ENCODE data around the gene RECK. TPM values are rescaled to one million over a fixed set of nuclear protein-coding genes. Genes with fewer than 3 reads are reported as not detected.

Gene RECK
- total RNA-seq, 1 donor from 2014 or later = 11.7 TPM

DNA sequence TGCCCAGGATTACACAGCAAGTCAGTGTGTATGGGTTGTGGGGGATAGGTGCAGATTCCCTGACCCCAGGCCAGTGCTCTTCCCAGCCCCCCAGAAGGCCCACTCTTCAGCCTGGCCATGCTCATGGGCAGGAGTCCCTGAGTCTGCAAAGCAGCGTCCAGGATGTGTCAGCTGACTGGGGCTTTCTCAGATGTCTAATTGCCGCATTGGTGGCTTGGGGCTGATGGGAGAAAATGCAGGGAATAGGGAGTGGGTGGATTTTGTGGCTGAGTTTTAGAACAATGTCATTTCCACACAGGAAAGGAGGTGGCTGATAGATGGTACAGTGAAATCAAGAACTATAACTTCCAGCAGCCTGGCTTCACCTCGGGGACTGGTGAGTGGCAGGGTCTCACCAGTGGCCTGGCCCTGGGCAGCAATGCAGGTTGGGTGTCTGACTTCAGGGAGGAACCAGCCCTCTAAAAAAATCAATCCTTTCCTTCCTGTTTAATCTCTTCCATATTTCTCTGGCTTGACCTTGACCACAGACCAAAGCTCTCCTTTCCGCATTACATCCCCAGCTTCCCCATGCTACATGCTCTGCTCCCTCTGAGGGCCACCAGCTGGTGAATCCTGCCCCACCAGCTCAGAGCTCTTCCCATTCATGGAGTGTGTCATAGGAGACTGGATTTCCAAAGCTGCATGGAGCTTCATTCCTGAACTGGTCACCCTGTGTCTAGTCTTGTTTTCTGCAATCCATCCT, 114.0 kb downstream of the RECK start:
- TF ChIP-seq, protein P1, sequence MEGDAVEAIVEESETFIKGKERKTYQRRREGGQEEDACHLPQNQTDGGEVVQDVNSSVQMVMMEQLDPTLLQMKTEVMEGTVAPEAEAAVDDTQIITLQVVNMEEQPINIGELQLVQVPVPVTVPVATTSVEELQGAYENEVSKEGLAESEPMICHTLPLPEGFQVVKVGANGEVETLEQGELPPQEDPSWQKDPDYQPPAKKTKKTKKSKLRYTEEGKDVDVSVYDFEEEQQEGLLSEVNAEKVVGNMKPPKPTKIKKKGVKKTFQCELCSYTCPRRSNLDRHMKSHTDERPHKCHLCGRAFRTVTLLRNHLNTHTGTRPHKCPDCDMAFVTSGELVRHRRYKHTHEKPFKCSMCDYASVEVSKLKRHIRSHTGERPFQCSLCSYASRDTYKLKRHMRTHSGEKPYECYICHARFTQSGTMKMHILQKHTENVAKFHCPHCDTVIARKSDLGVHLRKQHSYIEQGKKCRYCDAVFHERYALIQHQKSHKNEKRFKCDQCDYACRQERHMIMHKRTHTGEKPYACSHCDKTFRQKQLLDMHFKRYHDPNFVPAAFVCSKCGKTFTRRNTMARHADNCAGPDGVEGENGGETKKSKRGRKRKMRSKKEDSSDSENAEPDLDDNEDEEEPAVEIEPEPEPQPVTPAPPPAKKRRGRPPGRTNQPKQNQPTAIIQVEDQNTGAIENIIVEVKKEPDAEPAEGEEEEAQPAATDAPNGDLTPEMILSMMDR (conservative IDR thresholded peaks at IDR 0.05) = no peak
- Mint-ChIP-seq H3K4me1 (ENCODE audit: unreplicated experiment) (peaks cover 16% of the 10 kb centered on the region), H3K27me3 (no peaks in the 10 kb centered on the region), H3K36me3 (peaks cover 11% of the 10 kb centered on the region), H3K4me3 (no peak overlapping the region), H3K27ac (no peak overlapping the region), H3K9me3 (no peaks in the 10 kb centered on the region)
- no peak for DNase-seq (ENCODE audit: extremely low spot score, unreplicated experiment)

DNA sequence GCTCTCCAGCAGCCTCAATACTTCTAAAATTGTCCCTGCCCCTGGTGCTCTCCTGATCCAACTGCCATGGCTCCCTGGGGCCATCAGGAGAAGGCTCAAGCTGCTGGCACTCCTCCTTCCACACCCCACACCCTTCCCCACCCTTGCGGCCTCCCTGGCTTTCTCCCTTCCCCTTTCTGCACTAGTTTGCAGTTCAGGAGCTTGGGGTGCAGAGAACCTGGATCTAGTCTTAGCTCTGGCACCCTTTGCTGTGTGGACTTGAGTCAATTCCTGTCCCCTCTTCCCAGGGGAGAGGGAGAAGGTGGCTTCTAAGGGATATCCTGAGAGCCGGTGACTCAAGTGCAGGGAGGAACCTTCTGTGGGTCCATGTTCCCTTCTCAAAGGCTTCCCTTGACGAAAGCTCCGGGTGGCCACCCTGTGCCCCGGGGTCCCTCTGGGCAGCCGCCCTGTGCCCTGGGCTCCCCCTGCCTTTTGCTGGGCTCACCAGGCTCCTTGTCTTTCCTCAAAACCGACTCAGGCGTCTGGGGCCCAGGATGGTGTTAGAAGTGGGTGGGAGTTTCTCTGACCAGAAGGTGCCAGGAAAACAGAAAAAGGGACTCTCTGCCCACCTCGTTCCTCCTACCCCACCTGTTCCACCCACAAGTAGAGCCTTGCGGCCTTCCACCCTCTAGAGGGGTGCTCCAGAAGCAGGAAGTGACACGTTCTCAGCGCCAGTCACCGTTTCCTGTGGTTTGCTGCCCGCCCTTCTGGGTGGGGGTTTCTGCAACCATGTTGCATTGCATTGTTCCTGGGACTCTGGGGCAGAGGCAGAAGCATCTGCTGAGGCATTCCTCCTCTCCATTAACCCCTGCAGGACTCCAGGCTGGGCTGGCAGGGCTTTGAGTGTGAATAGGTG, 114.8 kb downstream of the RECK start:
- DNase-seq (ENCODE audit: extremely low spot score, unreplicated experiment) = no peak
- Mint-ChIP-seq H3K36me3 (peaks cover 4% of the 10 kb centered on the region), H3K9me3 (no peaks in the 10 kb centered on the region), H3K27me3 (no peaks in the 10 kb centered on the region), H3K4me3 (no peak overlapping the region), H3K27ac (no peak overlapping the region), H3K4me1 (ENCODE audit: unreplicated experiment) (peaks cover 16% of the 10 kb centered on the region)
- TF ChIP-seq, protein P1 (conservative IDR thresholded peaks at IDR 0.05) = no peak

DNA sequence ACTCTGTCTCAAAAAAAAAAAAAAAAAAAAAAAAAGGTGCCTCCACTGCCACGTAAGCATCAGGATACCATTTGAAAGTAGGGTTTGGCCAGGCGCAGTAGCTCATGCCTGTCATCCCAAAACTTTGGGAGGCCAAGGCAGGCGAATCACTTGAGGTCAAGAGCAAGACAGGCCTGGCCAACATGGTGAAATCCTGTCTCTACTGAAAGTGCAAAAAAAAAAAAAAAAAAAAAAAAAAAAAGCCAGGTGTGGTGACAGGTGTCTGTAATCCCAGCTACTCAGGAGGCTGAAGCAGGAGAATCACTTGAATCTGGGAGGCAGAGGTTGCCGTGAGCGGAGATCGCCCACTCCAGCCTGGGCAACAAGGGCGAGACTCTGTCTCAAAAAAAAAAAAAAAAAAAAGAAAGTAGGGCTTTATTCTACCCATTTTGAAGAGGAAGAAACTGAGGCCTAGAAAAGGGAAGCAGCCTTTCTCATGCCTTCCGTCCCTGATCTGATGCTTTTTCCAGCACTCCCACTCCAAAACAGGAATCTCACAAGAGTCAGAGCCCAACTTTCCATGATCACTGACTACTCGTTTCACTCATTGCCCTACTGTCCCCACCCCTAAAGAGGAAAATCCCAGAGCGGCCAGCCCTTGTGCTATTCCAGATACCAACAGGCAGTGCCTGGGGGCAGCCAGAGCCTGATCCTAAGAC, 116.2 kb downstream of the RECK start:
- Mint-ChIP-seq H3K27me3 (no peaks in the 10 kb centered on the region), H3K9me3 (no peaks in the 10 kb centered on the region), H3K4me1 (ENCODE audit: unreplicated experiment) (peaks cover 16% of the 10 kb centered on the region), H3K4me3 (no peak overlapping the region), H3K36me3 (no peaks in the 10 kb centered on the region), H3K27ac (no peak overlapping the region)
- TF ChIP-seq, protein P1 (conservative IDR thresholded peaks at IDR 0.05) = no peak
- DNase-seq (ENCODE audit: extremely low spot score, unreplicated experiment) = no peak

DNA sequence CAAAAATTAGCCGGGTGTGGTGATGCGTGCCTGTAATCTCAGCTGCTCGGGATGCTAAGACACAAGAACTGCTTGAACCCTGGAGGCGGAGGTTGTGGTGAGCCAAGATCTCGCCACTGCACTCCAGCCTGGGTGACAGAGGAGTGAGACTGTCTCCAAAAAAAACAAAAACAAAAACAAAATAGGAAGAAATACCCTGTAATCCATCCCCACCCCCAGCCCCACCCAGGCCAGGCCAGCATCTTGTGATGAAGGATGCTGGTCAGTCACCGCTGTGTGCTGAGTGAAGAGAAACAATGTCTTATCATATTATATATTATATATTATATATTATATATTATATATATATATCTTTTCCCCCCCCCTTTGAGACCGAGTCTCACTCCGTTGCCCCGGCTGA, 117.0 kb downstream of the RECK start:
- Mint-ChIP-seq H3K36me3 (peaks cover 6% of the 10 kb centered on the region), H3K4me1 (ENCODE audit: unreplicated experiment) (peaks cover 16% of the 10 kb centered on the region), H3K27ac (peak overlapping the region; percentile 63), H3K27me3 (no peaks in the 10 kb centered on the region), H3K9me3 (peaks cover 5% of the 10 kb centered on the region), H3K4me3 (no peak overlapping the region)
- DNase-seq (ENCODE audit: extremely low spot score, unreplicated experiment) = no peak
- TF ChIP-seq, protein P1 (conservative IDR thresholded peaks at IDR 0.05) = no peak

DNA sequence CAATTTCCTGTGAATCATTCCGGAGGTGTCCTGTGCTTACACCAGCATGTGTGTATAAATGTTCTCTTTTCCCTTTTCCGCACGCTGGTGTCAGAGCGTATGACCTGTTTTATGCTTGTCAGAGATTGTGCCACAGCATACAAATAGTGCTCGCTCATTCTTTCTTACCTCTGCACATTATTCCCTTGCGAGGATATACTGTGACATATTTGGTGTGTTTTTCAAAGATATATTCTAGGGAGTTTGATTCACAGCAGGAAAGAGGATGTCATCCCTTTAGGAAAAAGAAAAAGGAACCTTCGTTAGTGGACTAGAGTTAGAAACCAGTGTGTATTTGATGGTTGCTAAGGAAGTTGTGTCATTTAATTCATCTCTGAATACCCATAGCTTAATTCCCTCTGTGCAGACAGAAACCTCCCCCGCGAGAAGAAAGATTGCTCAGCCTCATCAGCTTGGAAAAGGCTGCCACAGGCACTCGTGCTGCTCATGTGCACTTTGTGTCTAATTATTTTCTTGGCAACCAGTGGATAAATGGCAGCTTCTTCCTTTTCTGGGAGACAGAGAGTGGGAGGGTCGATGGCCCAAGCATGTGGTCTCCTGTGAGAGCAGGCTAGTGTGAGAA, 117.7 kb downstream of the RECK start:
- H3K36me3 Mint-ChIP-seq = peaks cover 6% of the 10 kb centered on the region
- H3K9me3 Mint-ChIP-seq = peaks cover 5% of the 10 kb centered on the region
- peak overlapping the region; percentile 63 for H3K27ac Mint-ChIP-seq
- no peaks in the 10 kb centered on the region for H3K27me3 Mint-ChIP-seq
- TF ChIP-seq, protein P1 (conservative IDR thresholded peaks at IDR 0.05) = no peak
- H3K4me1 Mint-ChIP-seq (ENCODE audit: unreplicated experiment) = peaks cover 16% of the 10 kb centered on the region
- no peak for DNase-seq (ENCODE audit: extremely low spot score, unreplicated experiment)
- H3K4me3 Mint-ChIP-seq = peak overlapping the region; percentile 63

Measured in type B pancreatic cell (in vitro differentiated cells).